GM23338 (cell line): Measurements from ENCODE around the gene SLC25A36. TPM values are rescaled to one million over a fixed set of nuclear protein-coding genes. Genes with fewer than 3 reads are reported as not detected.

ENCODE experiments used
- ATAC-seq: fragments of 200-7000 bp; cut with Tn5 transposase; 3 replicates; pipeline ENCODE4 v1.9.1; 2020
- DNase-seq: peaks from one replicate; pipeline ENCODE4 v3.0.0-alpha.2; 2015; ENCODE audit warnings: low spot score
- H2AFZ ChIP-seq: fragments of 200-600 bp; sonication (generic); 2 replicates; pipeline ENCODE4 v1.8.0; 2016; ENCODE audit warnings: antibody characterized with exemption, mild to moderate bottlenecking, moderate library complexity
- H3F3A ChIP-seq: fragments of 200-600 bp; sonication (generic); replicated peaks from 2 replicates; pipeline ENCODE4 v1.8.0; 2017; ENCODE audit warnings: antibody characterized with exemption, mixed run types, low read depth
- H3K27ac ChIP-seq: fragments of 200-600 bp; sonication (generic); 2 replicates; pipeline ENCODE4 v1.6.1; 2016; ENCODE audit warnings: low read depth
- H3K27me3 ChIP-seq: fragments of 200-600 bp; sonication (generic); 2 replicates; pipeline ENCODE4 v1.8.0; 2016; ENCODE audit warnings: mild to moderate bottlenecking, mixed run types, moderate library complexity; ENCODE audit not compliant: insufficient read depth
- H3K36me3 ChIP-seq: fragments of 200-600 bp; sonication (generic); 2 replicates; pipeline ENCODE4 v1.8.0; 2016; ENCODE audit warnings: mild to moderate bottlenecking; ENCODE audit not compliant: insufficient read depth
- H3K4me1 ChIP-seq: fragments of 200-600 bp; sonication (generic); 2 replicates; pipeline ENCODE4 v1.8.0; 2016; ENCODE audit warnings: mild to moderate bottlenecking, moderate library complexity; ENCODE audit not compliant: insufficient read depth
- H3K4me2 ChIP-seq: fragments of 200-600 bp; sonication (generic); 2 replicates; pipeline ENCODE4 v1.7.1; 2017; ENCODE audit warnings: mixed run types
- H3K4me3 ChIP-seq: fragments of 200-600 bp; sonication (generic); 2 replicates; pipeline ENCODE4 v1.6.1; 2016; ENCODE audit warnings: mixed run types
- H3K79me2 ChIP-seq: fragments of 200-600 bp; sonication (generic); replicated peaks from 2 replicates; pipeline ENCODE4 v1.8.0; 2017; ENCODE audit warnings: mild to moderate bottlenecking; ENCODE audit not compliant: insufficient read depth
- H3K9me2 ChIP-seq: fragments of 200-600 bp; sonication (generic); 2 replicates; pipeline ENCODE4 v1.8.0; 2017; ENCODE audit not compliant: insufficient read depth
- H4K20me1 ChIP-seq: fragments of 200-600 bp; sonication (generic); replicated peaks from 2 replicates; pipeline ENCODE4 v1.8.0; 2017; ENCODE audit warnings: mild to moderate bottlenecking; ENCODE audit not compliant: insufficient read depth
- H3K27ac Mint-ChIP-seq: 2 replicates; pipeline ENCODE4 v1.8.0; 2020; ENCODE audit warnings: inconsistent platforms, mild to moderate bottlenecking, moderate library complexity, mixed read lengths
- H3K27me3 Mint-ChIP-seq: 3 replicates; pipeline ENCODE4 v1.8.0; 2022; ENCODE audit warnings: low read depth, mild to moderate bottlenecking, moderate library complexity, mixed read lengths, inconsistent platforms; ENCODE audit not compliant: insufficient read depth, poor library complexity
- H3K36me3 Mint-ChIP-seq: 3 replicates; pipeline ENCODE4 v1.8.0; 2021; ENCODE audit warnings: low read depth, mild to moderate bottlenecking, inconsistent platforms, moderate library complexity, mixed read lengths
- H3K4me1 Mint-ChIP-seq: 3 replicates; pipeline ENCODE4 v1.8.0; 2020; ENCODE audit warnings: mild to moderate bottlenecking, inconsistent platforms, mixed read lengths
- H3K4me3 Mint-ChIP-seq: 3 replicates; pipeline ENCODE4 v1.8.0; 2021; ENCODE audit warnings: moderate library complexity, mild to moderate bottlenecking, inconsistent platforms, mixed read lengths
- H3K9me3 Mint-ChIP-seq: 3 replicates; pipeline ENCODE4 v1.8.0; 2020; ENCODE audit warnings: moderate library complexity, mild to moderate bottlenecking, inconsistent platforms, mixed read lengths
- CREB1 ChIP-seq: fragments of 250-450 bp; sonication (Bioruptor Pico); IDR thresholded peaks from 2 replicates; pipeline ENCODE4 v1.5.0; 2020; ENCODE audit warnings: low read depth, mild to moderate bottlenecking, moderate library complexity
- EZH2phosphoT487 ChIP-seq: fragments of 200-600 bp; sonication (generic); IDR thresholded peaks from one replicate; pipeline ENCODE4 v1.8.1; 2018; ENCODE audit warnings: antibody characterized with exemption; ENCODE audit not compliant: unreplicated experiment
- JUNB ChIP-seq: IDR thresholded peaks from one replicate; pipeline ENCODE4 v1.6.1; 2016; ENCODE audit warnings: antibody characterized with exemption; ENCODE audit not compliant: unreplicated experiment
- POLR2AphosphoS5 ChIP-seq: IDR thresholded peaks from 2 replicates; pipeline ENCODE4 v1.6.1; 2016; ENCODE audit warnings: antibody characterized with exemption, low read depth
- REST ChIP-seq: IDR thresholded peaks from one replicate; pipeline ENCODE4 v1.6.1; 2018; ENCODE audit warnings: antibody characterized with exemption; ENCODE audit not compliant: unreplicated experiment
- STAT1 ChIP-seq: IDR thresholded peaks from one replicate; pipeline ENCODE4 v1.6.1; 2016; ENCODE audit warnings: antibody characterized with exemption; ENCODE audit not compliant: unreplicated experiment
- ZNF114 ChIP-seq: fragments of 250-450 bp; sonication (Bioruptor Pico); IDR thresholded peaks from 2 replicates; pipeline ENCODE4 v1.5.0; 2020; ENCODE audit warnings: mild to moderate bottlenecking, moderate library complexity
- ZNF331 ChIP-seq: fragments of 250-450 bp; sonication (Bioruptor Pico); IDR thresholded peaks from 2 replicates; pipeline ENCODE4 v1.5.0; 2020; ENCODE audit warnings: low read depth, mild to moderate bottlenecking, moderate library complexity
- polyA plus RNA-seq: library from polyadenylated mRNA; unstranded; fragments of >200 nt; fragmentation: Nextera tagmentation; extraction: Ambion mirVana; gene quantifications from 2 replicates; pipeline ENCODE4 v1.2.1, GENCODE V29; 2016
- total RNA-seq: library from RNA; depleted of rRNA; stranded (reverse); fragments of >200 nt; shearing (Covaris generic); gene quantifications from 2 replicates; pipeline ENCODE4 v1.2.3, GENCODE V29; 2014
- TF ChIP-seq, protein P1 (sequence below): IDR thresholded peaks from 2 replicates; pipeline ENCODE4 v1.6.1; 2016; ENCODE audit warnings: antibody characterized with exemption
- TF ChIP-seq, protein P2 (sequence below), 2 experiments: fragments of 200-600 bp in 1 of 2; sonication (generic) in 1 of 2; conservative IDR thresholded peaks; 2 replicates each; pipeline versions ENCODE4 v1.5.1 to v1.6.1; 2016 to 2017; ENCODE audit warnings: antibody characterized with exemption in 2 of 2, low read depth in 2 of 2, mild to moderate bottlenecking in 2 of 2, moderate library complexity in 1 of 2
- TF ChIP-seq, protein P3 (sequence below): fragments of 250-450 bp; sonication (Bioruptor Pico); IDR thresholded peaks from 2 replicates; pipeline ENCODE4 v1.5.0; 2020; ENCODE audit warnings: mild to moderate bottlenecking, moderate library complexity

The SLC25A36 gene
- total and polyA plus RNA-seq, 2 experiments from 2014 or later, result 113 to 123 TPM

GRCh38 chr3:141020143-141020830 is 78.7 kb downstream of the SLC25A36 start:
- Histone ChIP-seq H3K27ac (no peak overlapping the region), H3K36me3 (no peaks in the 10 kb centered on the region), H3K4me3 (no peak overlapping the region), H3K9me2 (0 out of 2 replicates have a peak, but pooled peaks cover 3% of the 10 kb centered on the region), H3K4me1 (no peaks in the 10 kb centered on the region), H2AFZ (0 out of 2 replicates have a peak overlapping the region, but pooled peaks have one; percentile 38), H3K27me3 (no peaks in the 10 kb centered on the region), H3K79me2 (no peaks in the 10 kb centered on the region), H3K4me2 (no peak overlapping the region), H3F3A (no peaks in the 10 kb centered on the region), H4K20me1 (no peaks in the 10 kb centered on the region)
- peaks cover 3% of the 10 kb centered on the region for H3K27me3 Mint-ChIP-seq
- H3K27ac Mint-ChIP-seq, result no peak overlapping the region
- peaks cover 2% of the 10 kb centered on the region; the same call in 2 of the 3 replicates for H3K4me1 Mint-ChIP-seq
- TF ChIP-seq REST, result no peak
- TF ChIP-seq ZNF331, result no peak
- TF ChIP-seq CREB1 (CRISPR knock-in tag), result no peak
- TF ChIP-seq, protein P1, sequence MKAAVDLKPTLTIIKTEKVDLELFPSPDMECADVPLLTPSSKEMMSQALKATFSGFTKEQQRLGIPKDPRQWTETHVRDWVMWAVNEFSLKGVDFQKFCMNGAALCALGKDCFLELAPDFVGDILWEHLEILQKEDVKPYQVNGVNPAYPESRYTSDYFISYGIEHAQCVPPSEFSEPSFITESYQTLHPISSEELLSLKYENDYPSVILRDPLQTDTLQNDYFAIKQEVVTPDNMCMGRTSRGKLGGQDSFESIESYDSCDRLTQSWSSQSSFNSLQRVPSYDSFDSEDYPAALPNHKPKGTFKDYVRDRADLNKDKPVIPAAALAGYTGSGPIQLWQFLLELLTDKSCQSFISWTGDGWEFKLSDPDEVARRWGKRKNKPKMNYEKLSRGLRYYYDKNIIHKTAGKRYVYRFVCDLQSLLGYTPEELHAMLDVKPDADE, result no peak
- TF ChIP-seq JUNB, result no peak
- TF ChIP-seq POLR2AphosphoS5, result no peak
- TF ChIP-seq EZH2phosphoT487, result no peak
- TF ChIP-seq, protein P2, sequence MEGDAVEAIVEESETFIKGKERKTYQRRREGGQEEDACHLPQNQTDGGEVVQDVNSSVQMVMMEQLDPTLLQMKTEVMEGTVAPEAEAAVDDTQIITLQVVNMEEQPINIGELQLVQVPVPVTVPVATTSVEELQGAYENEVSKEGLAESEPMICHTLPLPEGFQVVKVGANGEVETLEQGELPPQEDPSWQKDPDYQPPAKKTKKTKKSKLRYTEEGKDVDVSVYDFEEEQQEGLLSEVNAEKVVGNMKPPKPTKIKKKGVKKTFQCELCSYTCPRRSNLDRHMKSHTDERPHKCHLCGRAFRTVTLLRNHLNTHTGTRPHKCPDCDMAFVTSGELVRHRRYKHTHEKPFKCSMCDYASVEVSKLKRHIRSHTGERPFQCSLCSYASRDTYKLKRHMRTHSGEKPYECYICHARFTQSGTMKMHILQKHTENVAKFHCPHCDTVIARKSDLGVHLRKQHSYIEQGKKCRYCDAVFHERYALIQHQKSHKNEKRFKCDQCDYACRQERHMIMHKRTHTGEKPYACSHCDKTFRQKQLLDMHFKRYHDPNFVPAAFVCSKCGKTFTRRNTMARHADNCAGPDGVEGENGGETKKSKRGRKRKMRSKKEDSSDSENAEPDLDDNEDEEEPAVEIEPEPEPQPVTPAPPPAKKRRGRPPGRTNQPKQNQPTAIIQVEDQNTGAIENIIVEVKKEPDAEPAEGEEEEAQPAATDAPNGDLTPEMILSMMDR (conservative IDR thresholded peaks at IDR 0.05; ENCODE audit: low read depth in 2 of 2), result no peak
- TF ChIP-seq, protein P3, sequence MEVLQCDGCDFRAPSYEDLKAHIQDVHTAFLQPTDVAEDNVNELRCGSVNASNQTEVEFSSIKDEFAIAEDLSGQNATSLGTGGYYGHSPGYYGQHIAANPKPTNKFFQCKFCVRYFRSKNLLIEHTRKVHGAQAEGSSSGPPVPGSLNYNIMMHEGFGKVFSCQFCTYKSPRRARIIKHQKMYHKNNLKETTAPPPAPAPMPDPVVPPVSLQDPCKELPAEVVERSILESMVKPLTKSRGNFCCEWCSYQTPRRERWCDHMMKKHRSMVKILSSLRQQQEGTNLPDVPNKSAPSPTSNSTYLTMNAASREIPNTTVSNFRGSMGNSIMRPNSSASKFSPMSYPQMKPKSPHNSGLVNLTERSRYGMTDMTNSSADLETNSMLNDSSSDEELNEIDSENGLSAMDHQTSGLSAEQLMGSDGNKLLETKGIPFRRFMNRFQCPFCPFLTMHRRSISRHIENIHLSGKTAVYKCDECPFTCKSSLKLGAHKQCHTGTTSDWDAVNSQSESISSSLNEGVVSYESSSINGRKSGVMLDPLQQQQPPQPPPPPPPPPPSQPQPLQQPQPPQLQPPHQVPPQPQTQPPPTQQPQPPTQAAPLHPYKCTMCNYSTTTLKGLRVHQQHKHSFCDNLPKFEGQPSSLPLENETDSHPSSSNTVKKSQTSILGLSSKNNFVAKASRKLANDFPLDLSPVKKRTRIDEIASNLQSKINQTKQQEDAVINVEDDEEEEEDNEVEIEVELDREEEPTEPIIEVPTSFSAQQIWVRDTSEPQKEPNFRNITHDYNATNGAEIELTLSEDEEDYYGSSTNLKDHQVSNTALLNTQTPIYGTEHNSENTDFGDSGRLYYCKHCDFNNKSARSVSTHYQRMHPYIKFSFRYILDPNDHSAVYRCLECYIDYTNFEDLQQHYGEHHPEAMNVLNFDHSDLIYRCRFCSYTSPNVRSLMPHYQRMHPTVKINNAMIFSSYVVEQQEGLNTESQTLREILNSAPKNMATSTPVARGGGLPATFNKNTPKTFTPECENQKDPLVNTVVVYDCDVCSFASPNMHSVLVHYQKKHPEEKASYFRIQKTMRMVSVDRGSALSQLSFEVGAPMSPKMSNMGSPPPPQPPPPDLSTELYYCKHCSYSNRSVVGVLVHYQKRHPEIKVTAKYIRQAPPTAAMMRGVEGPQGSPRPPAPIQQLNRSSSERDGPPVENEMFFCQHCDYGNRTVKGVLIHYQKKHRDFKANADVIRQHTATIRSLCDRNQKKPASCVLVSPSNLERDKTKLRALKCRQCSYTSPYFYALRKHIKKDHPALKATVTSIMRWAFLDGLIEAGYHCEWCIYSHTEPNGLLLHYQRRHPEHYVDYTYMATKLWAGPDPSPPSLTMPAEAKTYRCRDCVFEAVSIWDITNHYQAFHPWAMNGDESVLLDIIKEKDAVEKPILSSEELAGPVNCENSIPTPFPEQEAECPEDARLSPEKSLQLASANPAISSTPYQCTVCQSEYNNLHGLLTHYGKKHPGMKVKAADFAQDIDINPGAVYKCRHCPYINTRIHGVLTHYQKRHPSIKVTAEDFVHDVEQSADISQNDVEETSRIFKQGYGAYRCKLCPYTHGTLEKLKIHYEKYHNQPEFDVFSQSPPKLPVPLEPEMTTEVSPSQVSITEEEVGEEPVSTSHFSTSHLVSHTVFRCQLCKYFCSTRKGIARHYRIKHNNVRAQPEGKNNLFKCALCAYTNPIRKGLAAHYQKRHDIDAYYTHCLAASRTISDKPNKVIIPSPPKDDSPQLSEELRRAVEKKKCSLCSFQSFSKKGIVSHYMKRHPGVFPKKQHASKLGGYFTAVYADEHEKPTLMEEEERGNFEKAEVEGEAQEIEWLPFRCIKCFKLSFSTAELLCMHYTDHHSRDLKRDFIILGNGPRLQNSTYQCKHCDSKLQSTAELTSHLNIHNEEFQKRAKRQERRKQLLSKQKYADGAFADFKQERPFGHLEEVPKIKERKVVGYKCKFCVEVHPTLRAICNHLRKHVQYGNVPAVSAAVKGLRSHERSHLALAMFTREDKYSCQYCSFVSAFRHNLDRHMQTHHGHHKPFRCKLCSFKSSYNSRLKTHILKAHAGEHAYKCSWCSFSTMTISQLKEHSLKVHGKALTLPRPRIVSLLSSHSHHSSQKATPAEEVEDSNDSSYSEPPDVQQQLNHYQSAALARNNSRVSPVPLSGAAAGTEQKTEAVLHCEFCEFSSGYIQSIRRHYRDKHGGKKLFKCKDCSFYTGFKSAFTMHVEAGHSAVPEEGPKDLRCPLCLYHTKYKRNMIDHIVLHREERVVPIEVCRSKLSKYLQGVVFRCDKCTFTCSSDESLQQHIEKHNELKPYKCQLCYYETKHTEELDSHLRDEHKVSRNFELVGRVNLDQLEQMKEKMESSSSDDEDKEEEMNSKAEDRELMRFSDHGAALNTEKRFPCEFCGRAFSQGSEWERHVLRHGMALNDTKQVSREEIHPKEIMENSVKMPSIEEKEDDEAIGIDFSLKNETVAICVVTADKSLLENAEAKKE (CRISPR knock-in tag), result no peak
- TF ChIP-seq STAT1, result no peak
- TF ChIP-seq ZNF114 (CRISPR knock-in tag), result no peak
- ATAC-seq, result no peak
- H3K4me3 Mint-ChIP-seq, result no peak overlapping the region
- DNase-seq, result no peak
- no peaks in the 10 kb centered on the region for H3K36me3 Mint-ChIP-seq
- 0 out of 3 replicates have a peak, but pooled peaks cover 3% of the 10 kb centered on the region for H3K9me3 Mint-ChIP-seq
